ENCODE data around the gene VIPAS39.

- no peak for TF ChIP-seq POLR2AphosphoS5 (IDR thresholded peaks at IDR 0.05; ENCODE audit: low read depth, low read length)
- 0 out of 2 replicates have a peak, but pooled peaks have one; percentile 21 for TF ChIP-seq POLR2A (IDR thresholded peaks at IDR 0.05; ENCODE audit: low read depth, low read length)
- TF ChIP-seq SPI1 (IDR thresholded peaks at IDR 0.05; ENCODE audit: low read depth, low read length): no peak
Observed at GRCh38 chr14:77376771-77377501, 80.5 kb downstream of the VIPAS39 start, which contains the start of the genes SAMD15 and TMED8.
